ENCODE data around the gene ARID5A.
"Not testable (repeated sequence)": the region's sequence is repeated elsewhere in the genome, so short reads cannot be mapped to it uniquely, and the experiment has no call there.

ARID5A gene

DNA sequence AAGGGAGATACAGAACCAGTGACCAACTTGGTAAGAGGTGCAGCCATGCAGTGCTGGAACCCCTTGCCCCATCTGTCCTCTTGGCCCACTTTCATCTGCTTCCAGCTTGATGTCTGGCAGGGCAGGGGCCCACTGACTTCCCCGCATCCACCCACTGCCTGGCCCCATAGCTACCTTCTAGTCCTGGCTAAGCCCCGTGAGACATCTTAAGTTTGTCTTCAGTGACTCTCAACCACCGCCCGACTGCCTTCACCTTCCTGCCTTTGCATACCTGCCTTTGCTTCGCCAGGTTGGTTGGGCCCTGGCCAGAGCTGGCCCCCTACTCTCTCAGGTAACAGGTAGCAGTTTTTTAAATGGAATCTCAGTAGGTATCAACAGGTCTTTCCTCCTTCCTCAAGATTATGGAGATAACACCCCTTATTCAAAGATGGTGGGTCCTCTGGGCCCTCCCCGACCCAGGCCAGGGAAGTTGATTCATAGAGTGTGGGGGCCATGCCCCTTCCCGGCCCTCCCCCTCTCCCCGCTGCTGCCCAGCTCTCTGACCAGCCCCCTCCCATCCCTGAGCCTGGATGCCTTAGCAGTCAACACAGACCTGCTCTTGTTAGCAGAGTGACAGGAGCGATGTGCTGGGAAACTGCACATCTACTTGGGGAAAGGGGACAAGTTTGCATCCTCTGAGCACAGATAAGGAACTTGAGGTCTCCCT lies 2.8 kb downstream of the ARID5A start:
- no peak for DNase-seq (ENCODE audit: low read depth, low spot score)

DNA sequence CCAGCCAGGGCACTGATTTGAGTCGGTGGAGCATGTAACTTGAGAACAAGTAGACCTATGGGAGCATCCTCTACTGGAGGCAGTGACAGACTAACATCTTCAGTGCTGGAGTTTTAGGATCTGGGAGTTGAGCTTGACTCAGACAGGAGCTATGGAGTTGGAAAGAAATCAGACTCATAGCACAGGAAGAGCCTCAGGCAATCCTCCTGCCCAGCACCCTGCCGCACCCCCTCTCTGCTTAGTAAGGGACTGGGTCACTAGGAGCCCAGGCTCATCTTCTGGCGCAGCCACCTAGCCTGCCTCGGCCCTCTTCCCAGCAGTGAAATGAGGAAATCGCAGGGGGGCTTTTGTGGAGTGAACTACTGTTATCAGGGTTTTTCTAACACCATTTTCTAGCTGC lies 3.6 kb downstream of the ARID5A start:
- DNase-seq (ENCODE audit: low read depth, low spot score), result no peak

- no peak for DNase-seq (ENCODE audit: low read depth, low spot score)
Measured at GRCh38 chr2:96541398-96542152, 5.0 kb downstream of the ARID5A start.

- no peak for DNase-seq (ENCODE audit: low read depth, low spot score)
Measured at GRCh38 chr2:96542357-96542977, 5.9 kb downstream of the ARID5A start.

- DNase-seq (ENCODE audit: low read depth, low spot score), result no peak
Measured at GRCh38 chr2:96546321-96546720, 9.8 kb downstream of the ARID5A start.

DNA sequence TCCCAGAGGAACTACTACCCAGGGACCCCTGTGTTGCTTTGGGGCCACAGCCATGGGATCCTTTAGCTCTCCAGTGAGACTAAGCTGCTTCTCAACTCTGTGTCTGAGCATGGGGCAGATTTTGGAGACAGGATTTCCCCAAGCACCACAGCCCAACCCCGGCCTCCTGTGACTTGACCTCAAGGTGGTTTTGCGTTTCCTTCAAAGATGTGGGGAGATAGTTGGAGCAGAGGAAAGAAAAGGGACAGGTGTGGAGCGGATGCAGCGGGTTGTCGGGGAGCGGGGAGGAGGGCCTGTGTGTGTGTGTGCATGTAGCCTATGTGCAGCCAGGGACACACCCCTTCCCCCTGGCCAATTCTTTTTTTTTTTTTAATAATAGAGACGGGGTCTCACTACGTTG lies 10.2 kb downstream of the ARID5A start:
- DNase-seq (ENCODE audit: low read depth, low spot score), result no peak

DNA sequence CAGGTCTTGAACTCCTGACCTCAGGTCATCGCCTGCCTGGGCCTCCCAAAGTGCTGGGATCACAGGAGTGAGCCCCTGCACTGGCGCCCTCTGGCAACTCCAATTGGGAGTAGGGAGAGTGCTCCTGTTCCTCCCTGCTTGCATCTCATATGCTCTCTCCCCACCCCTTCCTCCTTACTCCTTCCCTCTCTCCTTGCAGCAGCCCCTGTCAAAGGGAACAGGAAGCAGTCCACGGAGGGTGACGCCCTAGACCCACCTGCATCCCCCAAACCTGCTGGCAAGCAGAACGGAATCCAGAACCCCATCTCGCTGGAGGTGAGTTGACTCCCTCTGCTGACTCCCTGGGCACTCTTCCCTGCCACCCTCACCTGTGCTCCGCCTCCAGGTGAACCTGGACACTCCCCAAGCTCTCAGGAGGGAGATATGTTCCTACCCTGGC lies 10.7 kb downstream of the ARID5A start:
- DNase-seq (ENCODE audit: low read depth, low spot score), result no peak

DNA sequence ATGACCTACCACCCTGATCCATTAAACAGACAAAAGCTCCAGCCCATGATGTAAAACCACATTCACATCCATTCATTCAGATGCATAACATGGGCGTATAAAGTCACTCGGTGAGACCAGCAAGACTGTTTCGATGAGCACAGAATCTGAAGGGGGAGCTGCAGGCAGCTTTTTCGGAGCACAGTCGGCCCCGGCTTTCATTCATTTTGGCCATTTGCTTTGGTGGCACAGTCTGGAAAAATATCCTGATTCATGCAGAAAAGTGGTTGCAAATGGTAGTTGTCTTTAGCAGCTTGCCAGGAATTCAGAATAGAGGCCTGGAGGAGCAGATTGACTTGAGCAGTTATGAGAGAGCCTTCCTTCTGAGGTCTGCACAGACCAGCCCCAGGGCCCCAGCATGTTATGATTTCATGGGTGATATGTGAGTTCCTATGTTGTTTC lies 11.2 kb downstream of the ARID5A start:
- DNase-seq (ENCODE audit: low read depth, low spot score), result no peak

DNA sequence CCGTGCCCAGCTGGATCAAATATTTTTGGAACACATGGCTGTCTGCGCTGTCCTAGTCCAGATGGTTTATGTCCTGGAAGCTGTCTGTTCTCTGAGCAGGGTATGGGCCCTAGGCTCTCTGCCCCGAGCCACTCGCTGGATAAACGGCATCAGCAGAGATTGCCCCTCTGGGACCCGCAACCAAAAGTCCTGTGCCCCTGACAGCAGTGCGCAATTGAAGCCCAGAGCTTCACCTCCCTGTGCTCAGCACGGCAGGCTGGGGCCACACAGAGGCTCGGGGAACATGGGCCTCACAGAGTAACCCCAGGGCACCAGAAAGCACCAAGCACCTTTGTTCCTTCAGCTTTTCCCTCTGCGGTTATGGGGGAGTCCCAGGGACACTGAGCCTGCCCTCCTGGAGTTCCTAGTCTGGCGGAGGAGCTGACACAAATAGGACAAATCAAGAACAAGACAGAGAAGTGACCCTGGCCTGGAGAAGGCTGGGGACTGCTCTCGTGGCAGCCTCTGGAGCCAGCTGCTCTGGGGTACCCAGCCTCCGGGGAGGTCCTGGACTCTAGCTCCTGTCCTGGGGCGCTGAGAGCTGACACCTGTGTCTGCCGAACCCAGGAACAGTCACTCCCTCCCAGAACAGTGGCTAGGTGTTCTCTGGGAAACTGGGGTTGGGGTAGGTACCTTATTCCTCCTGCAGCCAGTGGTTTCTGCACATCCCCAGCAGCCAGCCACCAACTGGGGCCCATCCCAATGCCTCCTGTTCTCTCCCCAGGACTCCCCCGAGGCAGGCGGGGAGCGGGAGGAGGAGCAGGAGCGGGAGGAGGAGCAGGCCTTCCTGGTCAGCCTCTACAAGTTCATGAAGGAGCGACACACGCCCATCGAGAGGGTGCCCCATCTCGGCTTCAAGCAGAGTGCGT lies 12.3 kb downstream of the ARID5A start:
- DNase-seq (ENCODE audit: low read depth, low spot score), result no peak

DNA sequence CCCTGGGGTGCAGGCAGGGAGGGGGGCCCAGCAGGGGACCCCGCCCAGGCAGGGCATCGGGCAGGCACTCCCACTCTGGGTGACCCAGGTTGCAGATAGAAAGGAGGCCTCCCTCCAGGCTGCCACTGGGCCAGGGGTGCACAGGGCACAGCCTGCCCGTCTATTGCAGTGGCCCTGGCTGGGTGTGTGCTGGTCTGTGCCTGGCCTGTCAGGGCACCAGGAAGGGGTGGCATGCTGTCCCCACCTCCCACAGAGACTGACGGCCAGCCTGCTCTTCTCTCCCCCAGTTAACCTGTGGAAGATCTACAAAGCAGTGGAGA lies 12.9 kb downstream of the ARID5A start:
- DNase-seq (ENCODE audit: low read depth, low spot score), result no peak

DNA sequence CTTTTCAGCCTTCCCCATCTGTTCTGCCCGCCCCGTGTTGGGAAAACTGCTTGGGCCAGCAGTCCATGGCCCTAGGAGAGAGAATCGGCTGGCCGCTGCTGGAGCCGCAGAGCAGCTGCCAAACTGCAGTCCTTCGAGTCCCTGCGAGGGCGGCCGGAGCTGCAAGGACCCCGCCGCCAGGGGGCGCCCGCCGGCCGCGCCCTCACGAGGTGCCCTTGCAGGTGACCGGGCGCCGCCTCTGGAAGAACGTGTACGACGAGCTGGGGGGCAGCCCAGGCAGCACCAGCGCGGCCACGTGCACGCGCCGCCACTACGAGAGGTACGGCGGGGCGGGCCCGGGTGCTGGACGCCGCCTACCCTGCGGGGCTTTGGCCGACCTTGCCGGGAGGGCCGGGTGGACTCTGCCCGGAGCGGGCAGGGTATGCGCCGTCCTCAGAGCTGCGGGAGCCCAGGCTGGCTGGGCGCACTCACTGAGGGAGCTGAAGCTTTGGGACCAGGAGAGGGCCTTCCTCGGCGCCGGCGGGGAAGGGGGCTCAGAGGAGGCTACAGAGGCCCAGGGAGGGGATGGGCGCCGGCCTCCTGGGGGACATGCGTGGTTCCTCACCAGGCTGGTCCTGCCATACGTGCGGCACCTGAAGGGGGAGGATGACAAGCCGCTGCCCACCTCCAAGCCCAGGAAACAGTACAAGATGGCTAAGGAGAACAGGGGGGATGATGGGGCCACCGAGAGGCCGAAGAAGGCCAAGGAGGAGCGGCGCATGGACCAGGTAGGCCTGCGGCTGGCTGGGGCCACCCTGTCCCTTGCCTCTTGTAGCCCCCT lies 13.6 kb downstream of the ARID5A start:
- DNase-seq (ENCODE audit: low read depth, low spot score), result no peak

GRCh38 chr2:96550787-96551604 lies 14.4 kb downstream of the ARID5A start:
- no peak for DNase-seq (ENCODE audit: low read depth, low spot score)

GRCh38 chr2:96551605-96552314 lies 15.2 kb downstream of the ARID5A start:
- no peak for DNase-seq (ENCODE audit: low read depth, low spot score)

DNA sequence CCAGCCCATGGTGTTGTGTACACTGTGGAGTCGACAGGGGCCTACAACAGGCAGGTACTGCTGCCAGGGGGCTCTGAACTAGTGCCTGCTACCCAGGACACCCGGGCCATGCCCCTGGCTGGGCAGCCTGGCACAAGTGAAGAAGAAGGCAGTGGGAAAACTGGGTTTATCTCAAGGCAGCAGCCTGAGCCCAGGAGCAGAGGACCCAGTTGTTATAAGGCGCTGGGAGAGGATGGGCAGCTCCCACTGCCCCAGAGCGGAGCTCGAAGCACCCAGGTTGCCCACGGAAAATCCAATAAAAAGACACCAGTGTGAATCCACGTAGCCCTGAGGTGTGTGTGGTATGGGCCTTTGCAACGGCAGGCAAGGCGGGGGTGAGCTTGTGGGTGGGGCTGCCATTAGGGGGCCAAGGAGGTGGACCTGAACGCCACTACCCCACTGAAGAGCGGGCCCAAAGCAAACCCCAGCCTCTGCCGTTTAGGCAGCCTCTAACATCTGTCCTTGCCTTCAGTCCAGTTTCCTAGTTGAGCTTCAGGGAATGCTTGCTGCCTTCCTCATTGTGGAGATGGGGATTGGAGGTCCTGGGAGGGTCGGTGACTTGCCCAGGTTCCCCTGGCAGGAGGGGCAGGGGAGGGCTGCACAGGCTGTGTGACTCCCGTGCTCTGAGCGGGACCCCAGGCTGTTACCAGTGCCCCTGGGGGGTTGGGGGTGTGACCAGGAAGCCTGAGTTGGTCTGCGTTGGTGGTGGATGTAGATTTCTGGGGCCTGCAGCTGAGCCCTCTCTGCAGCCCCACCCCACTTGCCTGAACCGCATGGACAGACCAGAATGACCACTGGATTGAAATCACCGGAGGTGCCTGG lies 16.0 kb downstream of the ARID5A start:
- DNase-seq (ENCODE audit: low read depth, low spot score), result no peak

GRCh38 chr2:96553176-96553956 lies 16.8 kb downstream of the ARID5A start:
- DNase-seq (ENCODE audit: low read depth, low spot score), result no peak

- DNase-seq (ENCODE audit: low read depth, low spot score), result not testable (repeated sequence)
Measured at GRCh38 chr2:96553957-96554292, 17.4 kb downstream of the ARID5A start.

- DNase-seq (ENCODE audit: low read depth, low spot score), result no peak
Measured at GRCh38 chr2:96554293-96555145, 18.0 kb downstream of the ARID5A start.

Measured in iPS DF 19.7 (cell line).